ENCODE results near the gene NPC1L1. TPM values are rescaled to one million over a fixed set of nuclear protein-coding genes. Genes with fewer than 3 reads are reported as not detected.
A peak's percentile ranks its signal among the peaks of the same experiment; 100 is the strongest.
"Not testable (repeated sequence)": the region's sequence is repeated elsewhere in the genome, so short reads cannot be mapped to it uniquely, and the experiment has no call there.

Gene NPC1L1
- total and polyA plus RNA-seq, 5 experiments from 2014 or later, result 0.13 to 0.16 TPM; not detected in 3

DNA sequence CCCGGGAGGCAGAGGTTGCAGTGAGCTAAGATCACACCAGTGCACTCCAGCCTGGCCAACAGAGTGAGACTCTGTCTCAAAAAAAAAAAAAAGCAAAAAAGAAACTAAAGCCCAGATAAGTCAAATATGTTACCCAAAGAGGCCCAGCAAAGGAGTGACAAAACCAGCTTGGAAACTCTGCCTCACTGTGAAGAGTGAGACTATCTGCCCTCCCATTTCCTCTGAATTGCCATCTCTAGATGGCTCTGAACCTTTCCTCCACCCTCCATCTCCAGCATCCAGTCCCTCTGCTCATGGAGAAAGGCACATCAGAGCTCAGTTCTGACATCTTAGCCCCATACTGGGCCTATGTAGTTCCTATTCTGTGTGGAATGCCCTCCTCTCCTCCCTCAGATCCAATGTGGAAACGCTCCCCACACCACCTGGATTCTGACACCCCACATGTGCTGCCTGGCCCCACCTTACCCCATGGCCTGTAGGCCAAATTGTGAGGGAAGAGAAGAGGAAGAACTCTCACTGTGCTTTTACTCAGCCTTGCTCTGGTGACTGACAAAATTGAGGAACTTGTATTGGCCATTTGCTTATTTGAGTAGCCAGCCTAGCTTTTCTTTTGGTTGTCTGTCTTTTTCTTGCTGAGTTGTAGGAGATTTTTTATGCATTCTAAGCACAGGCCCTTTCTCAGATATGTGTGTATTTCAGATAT is 32.7 kb downstream of the NPC1L1 start:
- peaks cover 0 to 17% (median under 1%) of the 10 kb centered on the region in 3 donors for H3K36me3 Mint-ChIP-seq
- peaks cover 0 to 18% (median 10%) of the 10 kb centered on the region in 9 donors for H3K9me3 Mint-ChIP-seq
- no peak overlapping the region for H3K4me3 Mint-ChIP-seq
- peak overlapping the region in 1 of 10 donors; percentile 17 for H3K27ac Mint-ChIP-seq
- POLR2A ChIA-PET, result no interaction called here
- peaks cover 0 to 2% (median 0%) of the 10 kb centered on the region in 4 donors for H3K4me1 Mint-ChIP-seq
- ATAC-seq (no peak), DNase-seq (no peak)
- H3K27me3 Mint-ChIP-seq, result peaks cover 0 to 18% (median 7%) of the 10 kb centered on the region in 5 donors

DNA sequence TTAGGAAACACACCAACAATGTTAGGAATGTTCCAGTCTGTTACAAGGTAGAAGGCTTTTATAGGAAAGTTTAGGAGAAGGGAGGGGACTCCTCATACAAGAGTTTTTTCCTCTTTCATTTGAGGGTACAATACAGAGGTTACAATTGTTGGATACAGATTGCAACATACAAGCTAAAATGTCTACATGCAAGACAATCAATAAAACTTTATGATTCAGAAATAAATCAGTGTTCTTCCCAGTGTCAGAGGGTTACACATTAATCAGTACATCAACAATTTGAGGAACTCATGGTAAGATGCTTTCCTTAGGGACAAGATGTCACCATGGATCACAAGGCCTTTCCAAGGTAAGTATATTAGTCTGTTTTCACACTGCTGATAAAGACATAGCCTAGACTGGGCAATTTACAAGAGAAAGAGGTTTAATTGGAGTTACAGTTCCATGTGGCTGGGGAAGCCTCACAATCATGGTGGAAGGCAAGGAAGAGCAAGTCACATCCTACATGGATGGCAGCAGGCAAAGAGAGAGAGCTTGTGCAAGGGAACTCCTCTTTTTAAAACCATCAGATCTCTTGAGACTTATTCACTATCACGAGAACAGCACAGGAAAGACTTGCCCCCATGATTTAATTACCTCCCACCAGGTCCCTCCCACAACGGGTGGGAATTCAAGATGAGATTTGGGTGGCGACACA is 34.4 kb downstream of the NPC1L1 start:
- H3K4me3 Mint-ChIP-seq, DNase-seq, POLR2A ChIA-PET, H3K27ac Mint-ChIP-seq, H3K4me1 Mint-ChIP-seq, ATAC-seq: not testable (repeated sequence)
- peaks cover 0 to 18% (median 7%) of the 10 kb centered on the region in 5 donors for H3K27me3 Mint-ChIP-seq
- H3K9me3 Mint-ChIP-seq, result peaks cover 0 to 18% (median 10%) of the 10 kb centered on the region in 9 donors
- peaks cover 0 to 17% (median 2%) of the 10 kb centered on the region in 3 donors for H3K36me3 Mint-ChIP-seq

DNA sequence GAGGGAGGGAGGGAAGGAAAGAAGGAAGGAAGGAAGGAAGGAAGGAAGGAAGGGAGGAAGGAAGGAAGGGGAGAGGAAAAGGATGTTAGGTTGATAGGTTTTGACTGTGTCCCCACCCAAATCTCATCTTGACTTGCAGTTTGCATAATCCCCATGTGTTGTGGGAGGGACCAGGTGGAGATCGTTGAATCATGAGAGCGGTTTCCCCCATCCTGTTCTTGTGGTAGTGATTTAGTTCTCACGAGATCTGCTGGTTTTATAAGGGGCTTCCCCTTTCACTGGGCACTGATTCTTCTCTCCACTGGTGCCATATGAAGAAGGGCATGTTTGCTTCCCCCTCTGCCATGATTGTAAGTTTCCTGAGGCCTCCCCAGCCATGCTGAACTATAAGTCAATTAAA is 35.5 kb downstream of the NPC1L1 start:
- ATAC-seq (no peak), DNase-seq (no peak)
- POLR2A ChIA-PET, result no interaction called here
- Mint-ChIP-seq H3K4me1 (peaks cover 0 to 2% (median 0%) of the 10 kb centered on the region in 4 donors), H3K27ac (peak overlapping the region in 1 of 10 donors; percentile 1), H3K36me3 (peaks cover 0 to 13% (median 2%) of the 10 kb centered on the region in 3 donors), H3K9me3 (peaks cover 0 to 18% (median 10%) of the 10 kb centered on the region in 9 donors), H3K4me3 (no peak overlapping the region), H3K27me3 (peaks cover 0 to 18% (median 7%) of the 10 kb centered on the region in 5 donors)

- H3K4me3 Mint-ChIP-seq, result no peak overlapping the region
- peaks cover 0 to 7% (median 4%) of the 10 kb centered on the region in 5 donors for H3K27me3 Mint-ChIP-seq
- DNase-seq, result no peak
- POLR2A ChIA-PET, result no interaction called here
- H3K4me1 Mint-ChIP-seq, result no peaks in the 10 kb centered on the region
- H3K9me3 Mint-ChIP-seq, result no peaks in the 10 kb centered on the region
- no peak overlapping the region for H3K27ac Mint-ChIP-seq
- no peak for ATAC-seq
- H3K36me3 Mint-ChIP-seq, result peaks cover 0 to under 1% (median 0%) of the 10 kb centered on the region in 3 donors
Measured at GRCh38 chr7:44498230-44498954, 42.7 kb downstream of the NPC1L1 start.

DNA sequence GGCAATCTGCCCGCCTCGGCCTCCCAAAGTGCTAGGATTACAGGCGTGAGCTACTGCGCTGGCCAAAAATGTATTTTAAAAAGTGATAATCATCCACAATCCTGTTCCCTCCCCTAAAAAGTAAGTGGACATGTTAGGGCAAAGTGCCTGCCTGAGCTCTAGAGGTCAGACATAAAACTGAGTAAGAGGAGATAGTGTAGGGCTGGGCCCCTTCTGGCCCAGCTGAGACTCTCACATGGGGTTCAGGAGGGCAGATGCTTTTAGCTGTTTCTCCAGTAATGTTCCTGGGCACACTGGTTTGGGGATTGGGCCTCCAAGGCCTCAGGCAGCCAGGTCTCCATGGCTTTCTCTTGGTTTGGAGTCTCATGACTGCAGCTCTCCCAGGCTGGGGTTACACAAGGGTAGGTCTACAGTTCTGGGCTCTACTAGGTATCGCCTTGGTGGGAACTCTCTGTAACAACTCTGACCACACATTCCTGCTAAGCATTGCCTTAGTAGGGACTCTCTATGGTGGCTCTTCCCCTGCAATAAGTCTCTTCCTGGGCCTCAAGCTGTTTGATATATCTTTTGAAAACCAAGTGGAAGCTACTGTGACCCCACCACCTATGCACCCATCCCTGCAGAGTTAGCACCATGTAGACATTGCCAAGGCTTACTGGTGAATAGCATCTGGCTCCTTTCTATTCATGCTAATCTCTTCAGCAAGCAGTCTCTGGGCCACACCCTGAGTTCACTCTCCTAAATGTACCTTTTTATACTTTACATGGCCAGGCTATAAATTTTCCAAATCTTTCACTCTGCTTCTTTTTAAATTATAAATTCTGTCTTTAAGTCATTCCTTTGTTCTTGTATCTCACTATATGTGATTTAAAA is 43.7 kb downstream of the NPC1L1 start:
- DNase-seq (no peak), ATAC-seq (no peak)
- no peaks in the 10 kb centered on the region for H3K9me3 Mint-ChIP-seq
- no peak overlapping the region for H3K4me3 Mint-ChIP-seq
- H3K27ac Mint-ChIP-seq, result no peak overlapping the region
- no peaks in the 10 kb centered on the region for H3K36me3 Mint-ChIP-seq
- H3K4me1 Mint-ChIP-seq, result no peaks in the 10 kb centered on the region
- peaks cover 0 to 7% (median 4%) of the 10 kb centered on the region in 5 donors for H3K27me3 Mint-ChIP-seq
- POLR2A ChIA-PET, result no interaction called here

GRCh38 chr7:44496385-44496784 is 44.7 kb downstream of the NPC1L1 start:
- POLR2A ChIA-PET, result no interaction called here
- no peak for DNase-seq
- Mint-ChIP-seq H3K9me3 (no peaks in the 10 kb centered on the region), H3K36me3 (no peaks in the 10 kb centered on the region), H3K27me3 (peaks cover 0 to 7% (median 4%) of the 10 kb centered on the region in 5 donors), H3K4me1 (peaks cover 0 to under 1% (median under 1%) of the 10 kb centered on the region in 4 donors), H3K4me3 (no peak overlapping the region), H3K27ac (no peak overlapping the region)
- no peak for ATAC-seq

DNA sequence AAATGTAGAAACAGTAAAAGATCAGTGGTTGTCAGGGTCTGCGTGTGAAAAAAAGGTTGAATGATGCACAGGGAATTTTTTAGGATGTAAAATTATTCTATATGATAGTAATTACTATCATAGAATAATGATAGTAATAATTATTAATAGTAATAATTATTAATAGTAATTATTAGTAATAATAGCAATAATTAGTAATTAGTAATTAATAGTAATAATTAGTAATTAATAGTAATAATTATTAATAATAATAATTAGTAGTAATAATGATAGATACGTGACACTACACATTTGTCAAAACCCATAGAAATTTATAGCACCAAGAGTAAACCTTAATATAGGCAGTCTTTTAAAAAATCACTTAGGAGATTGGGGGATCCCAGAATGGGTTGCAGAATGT is 46.2 kb downstream of the NPC1L1 start:
- POLR2A ChIA-PET, result interaction anchor here (0.6 kb wide), 1 partner anchor 734 kb away, joined by 3 read pairs; no protein-coding TSS in a partner anchor
- DNase-seq, result no peak
- Mint-ChIP-seq H3K27me3 (peaks cover 0 to 7% (median 4%) of the 10 kb centered on the region in 5 donors), H3K9me3 (no peaks in the 10 kb centered on the region), H3K4me3 (no peak overlapping the region), H3K4me1 (peaks cover 5 to 11% (median 8%) of the 10 kb centered on the region in 4 donors), H3K27ac (no peak overlapping the region), H3K36me3 (no peaks in the 10 kb centered on the region)
- no peak for ATAC-seq

- DNase-seq, result no peak
- no peak for ATAC-seq
- H3K9me3 Mint-ChIP-seq, result no peaks in the 10 kb centered on the region
- H3K36me3 Mint-ChIP-seq, result peaks cover 0 to 14% (median 0%) of the 10 kb centered on the region in 3 donors
- H3K4me1 Mint-ChIP-seq, result peaks cover 24 to 44% (median 42%) of the 10 kb centered on the region in 4 donors
- POLR2A ChIA-PET, result interaction anchor here (1.2 to 3.7 kb wide), 11 partner anchors 30 to 410 kb away, joined by 3 to 37 read pairs (median 12); partner anchors contain the start of genes DDX56, H2AZ2, OGDH and TMED4
- peaks cover 0 to 5% (median 2%) of the 10 kb centered on the region in 5 donors for H3K27me3 Mint-ChIP-seq
- peak overlapping the region; percentile 89 to 100 (median 97) for H3K27ac Mint-ChIP-seq
- H3K4me3 Mint-ChIP-seq, result peak overlapping the region; percentile 83 to 99 (median 94)
Measured at GRCh38 chr7:44491229-44491628, 49.9 kb downstream of the NPC1L1 start.

DNA sequence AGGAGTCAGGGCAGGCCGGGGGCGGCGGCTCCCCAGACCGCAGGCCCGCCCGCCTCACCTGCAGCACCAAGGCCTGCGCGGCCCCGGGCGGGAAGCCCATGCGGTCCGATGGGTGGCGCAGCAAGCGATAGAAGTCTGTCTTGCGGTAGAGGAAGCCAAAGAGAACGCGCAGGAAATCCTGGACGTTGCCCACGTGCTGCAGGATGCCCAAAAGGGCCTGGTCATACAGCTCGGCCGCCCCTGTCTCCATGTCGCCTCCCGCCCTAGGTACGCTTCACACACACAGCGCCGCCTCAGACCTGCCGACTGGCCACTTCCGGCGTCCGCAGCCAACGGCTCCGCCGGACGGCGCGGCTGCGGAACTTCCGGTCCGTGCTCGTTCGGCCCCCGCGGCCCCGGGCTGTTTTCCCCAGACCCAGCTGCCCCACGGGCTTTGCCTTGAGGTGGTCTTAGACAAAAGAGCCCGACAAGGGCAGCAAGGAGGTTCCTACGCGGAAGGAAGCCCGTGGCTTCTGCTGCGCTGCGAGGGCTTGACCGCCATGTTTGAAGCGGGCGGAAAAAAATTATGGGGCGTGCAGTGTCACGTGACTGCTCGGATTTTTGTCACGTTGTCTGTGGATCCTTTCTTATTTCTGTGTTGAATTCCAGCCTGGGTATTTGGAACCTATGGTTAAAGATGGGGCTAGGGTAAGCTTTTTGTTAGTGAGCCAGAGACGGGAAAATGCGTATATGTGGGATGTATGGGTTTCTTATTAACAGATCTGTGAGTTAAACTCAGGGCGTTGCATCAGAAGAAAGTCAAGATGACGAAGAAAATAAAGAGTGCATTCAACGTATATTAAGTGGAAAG is 50.6 kb downstream of the NPC1L1 start, which contains the start of gene NUDCD3:
Gene NUDCD3 (minus strand): TSS at position 308 of the 850 bp plus-strand sequence. CDS start 58 bp downstream, at position 250.
- Mint-ChIP-seq H3K4me1 (peaks cover 30 to 51% (median 48%) of the 10 kb centered on the region in 4 donors), H3K4me3 (peak within 1 kb of the TSS; percentile 83 to 99 (median 94)), H3K27me3 (peaks cover 0 to 5% (median 2%) of the 10 kb centered on the region in 5 donors), H3K9me3 (no peaks in the 10 kb centered on the region), H3K36me3 (peaks cover 0 to 19% (median 0%) of the 10 kb centered on the region in 3 donors), H3K27ac (peak within 1 kb of the TSS; percentile 89 to 100 (median 97))
- POLR2A ChIA-PET, result interaction anchor here (0.6 to 3.7 kb wide), 28 partner anchors 8 to 1578 kb away, joined by 3 to 37 read pairs (median 4); partner anchors contain the start of genes C7orf25, DDX56, H2AZ2 and MYO1G
- peak; percentile 80 to 81 for ATAC-seq
- peak; percentile 57 to 89 (median 82) for DNase-seq

DNA sequence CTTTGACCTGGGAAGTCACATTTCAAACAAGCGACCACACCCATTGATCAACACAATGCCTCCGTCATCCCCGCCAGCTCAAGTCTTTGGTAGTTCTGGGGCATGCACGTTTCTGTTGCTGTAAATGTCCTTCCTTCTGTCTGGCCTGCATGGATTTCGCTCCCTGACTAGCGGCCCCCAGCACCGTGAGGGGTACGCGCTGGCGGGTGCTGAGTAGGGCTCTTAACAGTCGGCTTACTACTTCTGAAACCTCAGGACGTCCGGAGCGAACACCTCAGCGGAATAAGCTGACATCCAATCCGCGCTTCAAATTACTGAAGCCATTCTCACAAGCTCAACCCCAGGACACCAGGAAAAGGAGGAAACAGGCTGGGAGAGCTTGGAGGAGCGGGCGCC is 51.2 kb downstream of the NPC1L1 start:
- H3K4me1 Mint-ChIP-seq, result peaks cover 33 to 57% (median 54%) of the 10 kb centered on the region in 4 donors
- H3K9me3 Mint-ChIP-seq, result no peaks in the 10 kb centered on the region
- H3K4me3 Mint-ChIP-seq, result peak overlapping the region; percentile 83 to 99 (median 94)
- peaks cover 0 to 5% (median 2%) of the 10 kb centered on the region in 5 donors for H3K27me3 Mint-ChIP-seq
- peaks cover 3 to 25% (median 4%) of the 10 kb centered on the region in 3 donors for H3K36me3 Mint-ChIP-seq
- POLR2A ChIA-PET, result interaction anchor here (0.6 to 3.7 kb wide), 27 partner anchors 8 to 1578 kb away, joined by 3 to 37 read pairs (median 4); partner anchors contain the start of genes C7orf25, DDX56, H2AZ2 and MYO1G
- DNase-seq (peak in 9 of 10 donors; percentile 21 to 76 (median 62)), ATAC-seq (peak; percentile 50 to 68)
- peak overlapping the region; percentile 89 to 100 (median 97) for H3K27ac Mint-ChIP-seq
